Measurements from ENCODE around the gene SMIM13.

SMIM13 gene

GRCh38 chr6:11185204-11185842 lies 91.7 kb downstream of the SMIM13 start:
- no peak for DNase-seq (ENCODE audit: low read depth in 3 of 3, low spot score in 1 of 3)

- DNase-seq (ENCODE audit: low read depth in 3 of 3, low spot score in 1 of 3): no peak
Observed at GRCh38 chr6:11187301-11187700, 93.7 kb downstream of the SMIM13 start.
